MCF 10A (cell line): Measurements from ENCODE around the gene NAA40. TPM values are rescaled to one million over a fixed set of nuclear protein-coding genes. Genes with fewer than 3 reads are reported as not detected.

Source experiments
- BruUV-seq: library from RNA; stranded (reverse); fragments of 400-500 nt; replicated peaks from 2 replicates; lab custom pipeline; 2021; lab: Mats Ljungman, UMichigan
- CTCF ChIA-PET: fragments of 300-600 bp; sonication (Branson Sonifier 250); formaldehyde crosslinking; extraction: SDS; loops from one replicate; lab custom pipeline; 2021; ENCODE audit warnings: antibody characterized with exemption, inconsistent platforms; lab: Yijun Ruan, JAX
- POLR2A ChIA-PET: fragments of 300-600, 350-650 bp; sonication (Branson Sonifier 250); formaldehyde crosslinking; extraction: SDS; loops from one replicate; lab custom pipeline; 2020; ENCODE audit warnings: antibody characterized with exemption, inconsistent platforms; lab: Yijun Ruan, JAX
- DNase-seq: peaks from one replicate; pipeline ENCODE4 v3.0.0-alpha.2; 2018; ENCODE audit not compliant: unreplicated experiment
- H3K27ac Mint-ChIP-seq: one replicate; pipeline ENCODE4 v1.8.0; 2022; ENCODE audit warnings: mild to moderate bottlenecking, low read depth, mixed read lengths; ENCODE audit not compliant: unreplicated experiment
- H3K27me3 Mint-ChIP-seq: one replicate; pipeline ENCODE4 v1.8.0; 2022; ENCODE audit warnings: mixed read lengths; ENCODE audit not compliant: insufficient read depth, unreplicated experiment
- H3K36me3 Mint-ChIP-seq: one replicate; pipeline ENCODE4 v1.8.0; 2022; ENCODE audit warnings: mild to moderate bottlenecking, moderate library complexity, mixed read lengths; ENCODE audit not compliant: insufficient read depth, unreplicated experiment
- H3K4me1 Mint-ChIP-seq: one replicate; pipeline ENCODE4 v1.8.0; 2022; ENCODE audit warnings: mixed read lengths; ENCODE audit not compliant: insufficient read depth, unreplicated experiment
- H3K4me3 Mint-ChIP-seq: one replicate; pipeline ENCODE4 v1.8.0; 2022; ENCODE audit warnings: mild to moderate bottlenecking, moderate library complexity, mixed read lengths; ENCODE audit not compliant: unreplicated experiment
- H3K9me3 Mint-ChIP-seq: one replicate; pipeline ENCODE4 v1.8.0; 2022; ENCODE audit warnings: mixed read lengths; ENCODE audit not compliant: unreplicated experiment
- intact Hi-C: fragments of 100-400 bp; cut with micrococcal nuclease; formaldehyde crosslinking; loops from 2 replicates; pipeline ENCODE4 v1.14.1; 2022
- total RNA-seq: library from RNA; stranded (reverse); gene quantifications from 2 replicates; pipeline ENCODE4 v1.2.3, GENCODE V29; 2022
- TF ChIP-seq, protein P1 (sequence below): fragments of 200-600 bp; IDR thresholded peaks from one replicate; pipeline ENCODE4 v1.8.0; 2022; ENCODE audit warnings: antibody characterized with exemption, mild to moderate bottlenecking; ENCODE audit not compliant: unreplicated experiment

The NAA40 gene
- total RNA-seq, 1 experiment from 2014 or later, result 11.7 TPM

DNA sequence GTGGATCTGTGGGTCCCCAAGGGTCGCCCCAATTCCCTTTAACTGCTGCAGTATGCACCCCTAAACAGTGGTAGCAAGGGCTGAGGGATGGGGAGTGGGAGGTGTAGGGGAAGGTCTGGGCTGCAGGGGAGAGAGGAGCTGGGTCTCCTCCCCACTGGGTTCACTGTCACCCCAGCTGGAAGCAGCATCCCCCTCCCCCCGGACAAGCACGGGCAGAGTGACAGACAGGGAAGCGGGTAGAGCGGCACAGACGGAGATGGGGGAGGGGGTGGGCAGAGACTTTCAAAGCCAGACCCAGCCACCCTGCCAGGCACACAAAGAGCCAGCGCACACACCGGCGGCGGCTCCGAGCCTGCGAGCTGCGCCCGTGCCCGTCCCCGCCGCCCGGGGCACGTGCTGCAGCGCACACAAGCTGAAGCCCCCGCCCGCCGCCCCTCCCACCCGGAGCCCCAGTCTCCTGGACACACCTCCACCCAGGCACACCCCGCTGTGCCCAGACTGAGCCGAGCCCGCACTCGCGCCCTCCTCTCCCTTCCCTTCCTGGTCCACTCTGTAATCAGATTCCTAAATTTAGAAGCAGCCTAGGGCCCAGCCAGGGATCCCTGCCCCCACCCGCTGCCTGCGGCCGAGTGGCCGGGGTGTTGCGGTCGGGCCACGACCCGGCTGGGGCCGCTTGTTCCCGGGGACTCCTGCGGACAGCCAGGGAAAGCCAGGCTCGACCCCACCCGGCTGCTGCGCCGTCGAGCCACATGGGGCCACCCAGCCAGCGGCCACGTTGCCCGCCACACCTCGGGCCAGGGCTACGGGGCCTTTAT lies 20.9 kb upstream of the NAA40 start:
- BruUV-seq, result no TSS peak
- Mint-ChIP-seq H3K36me3 (no peaks in the 10 kb centered on the region), H3K27ac (no peak overlapping the region), H3K4me1 (peaks cover 6% of the 10 kb centered on the region), H3K9me3 (no peaks in the 10 kb centered on the region), H3K27me3 (no peaks in the 10 kb centered on the region), H3K4me3 (peak overlapping the region; percentile 15)
- DNase-seq, result peak; percentile 23
- intact Hi-C loops, result no loop called here
- TF ChIP-seq, protein P1, sequence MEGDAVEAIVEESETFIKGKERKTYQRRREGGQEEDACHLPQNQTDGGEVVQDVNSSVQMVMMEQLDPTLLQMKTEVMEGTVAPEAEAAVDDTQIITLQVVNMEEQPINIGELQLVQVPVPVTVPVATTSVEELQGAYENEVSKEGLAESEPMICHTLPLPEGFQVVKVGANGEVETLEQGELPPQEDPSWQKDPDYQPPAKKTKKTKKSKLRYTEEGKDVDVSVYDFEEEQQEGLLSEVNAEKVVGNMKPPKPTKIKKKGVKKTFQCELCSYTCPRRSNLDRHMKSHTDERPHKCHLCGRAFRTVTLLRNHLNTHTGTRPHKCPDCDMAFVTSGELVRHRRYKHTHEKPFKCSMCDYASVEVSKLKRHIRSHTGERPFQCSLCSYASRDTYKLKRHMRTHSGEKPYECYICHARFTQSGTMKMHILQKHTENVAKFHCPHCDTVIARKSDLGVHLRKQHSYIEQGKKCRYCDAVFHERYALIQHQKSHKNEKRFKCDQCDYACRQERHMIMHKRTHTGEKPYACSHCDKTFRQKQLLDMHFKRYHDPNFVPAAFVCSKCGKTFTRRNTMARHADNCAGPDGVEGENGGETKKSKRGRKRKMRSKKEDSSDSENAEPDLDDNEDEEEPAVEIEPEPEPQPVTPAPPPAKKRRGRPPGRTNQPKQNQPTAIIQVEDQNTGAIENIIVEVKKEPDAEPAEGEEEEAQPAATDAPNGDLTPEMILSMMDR, result no peak
- POLR2A ChIA-PET, result interaction anchor here (0.5 kb wide), 1 partner anchor 1377 kb away, joined by 3 read pairs; no protein-coding TSS in a partner anchor
- CTCF ChIA-PET, result interaction anchor here (0.6 to 1.4 kb wide), 5 partner anchors 11 to 362 kb away, joined by 3 to 5 read pairs (median 4); no protein-coding TSS in a partner anchor

DNA sequence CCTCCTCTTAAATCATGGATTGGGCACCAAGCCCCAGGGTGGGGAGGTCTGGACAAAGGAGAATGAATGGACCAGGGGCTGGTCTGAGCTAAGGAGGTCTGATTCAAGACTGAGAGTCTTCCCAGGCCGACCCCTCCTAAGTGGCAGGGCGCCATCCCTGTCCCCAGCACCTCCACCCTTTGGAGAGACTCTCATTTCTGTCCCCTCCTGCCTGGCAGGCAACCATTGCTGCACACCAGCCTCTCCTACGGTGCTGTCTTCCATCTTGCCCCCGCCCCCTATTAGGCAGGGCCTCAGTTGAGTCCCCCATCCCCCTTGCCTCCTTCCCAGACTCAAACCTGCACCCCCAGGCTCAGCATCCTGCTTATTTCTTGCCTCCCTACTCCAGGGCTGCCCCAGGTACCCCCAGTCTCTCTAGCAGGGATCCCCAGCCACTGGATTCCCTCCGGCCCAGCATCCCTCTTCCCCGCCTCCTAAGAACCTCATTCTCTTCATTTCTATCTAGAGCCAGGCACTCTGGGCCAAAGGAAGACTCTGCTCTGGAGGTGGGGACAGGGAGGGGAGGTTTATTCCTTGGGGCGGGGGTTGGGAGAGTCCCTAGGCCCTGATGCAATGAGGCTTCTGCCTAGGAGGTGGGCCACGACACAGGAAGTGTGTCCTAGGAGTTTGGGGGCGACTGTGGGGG lies 20.2 kb upstream of the NAA40 start:
- CTCF ChIA-PET, result interaction anchor here (1.4 kb wide), 1 partner anchor 12 kb away, joined by 5 read pairs; no protein-coding TSS in a partner anchor
- H3K27ac Mint-ChIP-seq, result no peak overlapping the region
- no peak for DNase-seq
- H3K27me3 Mint-ChIP-seq, result no peaks in the 10 kb centered on the region
- intact Hi-C loops, result no loop called here
- POLR2A ChIA-PET, result no interaction called here
- H3K36me3 Mint-ChIP-seq, result no peaks in the 10 kb centered on the region
- H3K4me3 Mint-ChIP-seq, result peak overlapping the region; percentile 15
- no peaks in the 10 kb centered on the region for H3K9me3 Mint-ChIP-seq
- H3K4me1 Mint-ChIP-seq, result peaks cover 6% of the 10 kb centered on the region
- BruUV-seq, result no TSS peak
- TF ChIP-seq, protein P1, result no peak

DNA sequence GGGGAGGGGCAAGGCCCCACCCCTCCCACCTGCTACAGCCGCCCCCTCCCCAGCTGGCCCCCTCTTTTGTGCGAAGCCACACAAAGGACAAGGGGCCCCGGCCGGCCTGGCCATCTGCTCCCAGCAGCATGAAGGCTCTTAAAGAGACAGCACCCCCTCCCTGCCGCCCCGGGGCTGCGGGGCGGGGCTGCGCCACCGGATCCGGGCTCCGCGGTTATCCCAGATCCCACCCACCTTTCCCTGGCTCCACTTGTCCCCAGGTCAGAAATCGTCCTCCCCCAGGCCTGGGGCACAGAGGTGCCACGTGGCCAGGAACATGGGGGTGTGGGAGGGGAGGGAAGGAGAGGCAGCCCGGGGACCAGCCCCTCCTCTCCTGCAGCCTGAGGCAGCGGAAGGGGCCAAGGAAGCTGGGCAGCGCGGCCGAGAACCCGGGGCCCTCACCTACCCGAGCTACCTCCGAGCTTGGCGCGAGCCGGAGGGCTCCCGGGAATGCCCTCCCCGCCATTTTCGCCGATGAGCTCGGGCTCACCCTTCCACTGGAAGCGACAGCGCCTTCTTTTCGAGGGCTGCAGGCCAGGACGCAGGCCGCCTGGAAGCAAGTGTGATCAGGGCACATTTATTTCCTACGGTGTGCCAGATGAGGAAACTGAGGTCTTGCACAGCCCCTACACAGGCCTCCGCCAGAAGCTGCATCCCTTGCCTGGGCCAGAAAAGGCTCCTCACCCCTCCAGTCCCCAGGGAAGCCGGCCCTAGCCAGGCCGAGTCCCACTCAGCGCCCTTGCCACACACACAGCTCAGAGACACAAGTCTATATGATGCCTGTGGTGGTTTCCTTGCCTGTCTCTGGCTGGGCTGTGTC lies 19.3 kb upstream of the NAA40 start:
- Mint-ChIP-seq H3K36me3 (no peaks in the 10 kb centered on the region), H3K27ac (no peak overlapping the region), H3K4me3 (no peak overlapping the region), H3K4me1 (peaks cover 9% of the 10 kb centered on the region), H3K27me3 (no peaks in the 10 kb centered on the region), H3K9me3 (no peaks in the 10 kb centered on the region)
- BruUV-seq, result no TSS peak
- TF ChIP-seq, protein P1, result no peak
- ChIA-PET CTCF (no interaction called here), POLR2A (no interaction called here)
- intact Hi-C loops, result no loop called here
- no peak for DNase-seq
